ENCODE data around the gene KIF6. TPM values are rescaled to one million over a fixed set of nuclear protein-coding genes. Genes with fewer than 3 reads are reported as not detected.
A peak's percentile ranks its signal among the peaks of the same experiment; 100 is the strongest.
"Not testable (repeated sequence)": the region's sequence is repeated elsewhere in the genome, so short reads cannot be mapped to it uniquely, and the experiment has no call there.

The KIF6 gene
- polyA plus RNA-seq, 4 donors, result 0.18 to 1.2 TPM; not detected in 2

GRCh38 chr6:39286596-39286995, 438.6 kb downstream of the KIF6 start:
- peaks cover 0 to 28% (median 0%) of the 10 kb centered on the region in 3 donors for H3K27me3 ChIP-seq (ENCODE audit: control insufficient read depth in 3 of 3, insufficient read depth in 3 of 3, low read length in 3 of 3)
- not testable (repeated sequence) for H3K9me3 ChIP-seq (ENCODE audit: control insufficient read depth in 2 of 2, insufficient read depth in 1 of 2, low read depth in 1 of 2, low read length in 1 of 2); H3K4me1 ChIP-seq (ENCODE audit: control insufficient read depth in 3 of 3, insufficient read depth in 2 of 3, low read depth in 1 of 3, low read length in 2 of 3); H3K4me3 ChIP-seq (ENCODE audit: low read depth in 1 of 3, low read length in 3 of 3); H3K27ac ChIP-seq (ENCODE audit: low read depth in 1 of 3, low read length in 2 of 3); H3K36me3 ChIP-seq (ENCODE audit: control insufficient read depth in 3 of 3, insufficient read depth in 2 of 3, low read depth in 1 of 3, low read length in 3 of 3); FAIRE-seq; DNase-seq
- 73 to 79% (median 78%) methylated on average over 10 of the region's 10 CpGs for WGBS, 3 donors

GRCh38 chr6:39282774-39283173, 442.4 kb downstream of the KIF6 start:
- no peak overlapping the region for H3K27ac ChIP-seq (ENCODE audit: low read depth in 1 of 3, low read length in 2 of 3)

GRCh38 chr6:39281312-39281980, 443.8 kb downstream of the KIF6 start:
- 33 to 67% (median 48%) methylated on average over 11 of the region's 11 CpGs for WGBS, 3 donors
- Histone ChIP-seq H3K4me1 (ENCODE audit: control insufficient read depth in 3 of 3, insufficient read depth in 2 of 3, low read depth in 1 of 3, low read length in 2 of 3) (peaks cover 2 to 6% (median 3%) of the 10 kb centered on the region in 3 donors), H3K4me3 (ENCODE audit: low read depth in 1 of 3, low read length in 3 of 3) (no peak overlapping the region), H3K36me3 (ENCODE audit: control insufficient read depth in 3 of 3, insufficient read depth in 2 of 3, low read depth in 1 of 3, low read length in 3 of 3) (no peaks in the 10 kb centered on the region), H3K27ac (ENCODE audit: low read depth in 1 of 3, low read length in 2 of 3) (peak overlapping the region in 2 of 3 donors; percentile 92 to 98), H3K27me3 (ENCODE audit: control insufficient read depth in 3 of 3, insufficient read depth in 3 of 3, low read length in 3 of 3) (peaks cover 0 to 52% (median 0%) of the 10 kb centered on the region in 3 donors), H3K9me3 (ENCODE audit: control insufficient read depth in 2 of 2, insufficient read depth in 1 of 2, low read depth in 1 of 2, low read length in 1 of 2) (no peaks in the 10 kb centered on the region)
- DNase-seq (peak; percentile 46 to 94), FAIRE-seq (no peak)

More at GRCh38 chr6:39282774-39283173, 442.4 kb downstream of the KIF6 start:
- no peak overlapping the region for H3K4me3 ChIP-seq (ENCODE audit: low read depth in 1 of 3, low read length in 3 of 3)
- no peak for FAIRE-seq
- no peaks in the 10 kb centered on the region for H3K36me3 ChIP-seq (ENCODE audit: control insufficient read depth in 3 of 3, insufficient read depth in 2 of 3, low read depth in 1 of 3, low read length in 3 of 3)
- no peak for DNase-seq
- no peaks in the 10 kb centered on the region for H3K9me3 ChIP-seq (ENCODE audit: control insufficient read depth in 2 of 2, insufficient read depth in 1 of 2, low read depth in 1 of 2, low read length in 1 of 2)
- peaks cover 2 to 6% (median 3%) of the 10 kb centered on the region in 3 donors for H3K4me1 ChIP-seq (ENCODE audit: control insufficient read depth in 3 of 3, insufficient read depth in 2 of 3, low read depth in 1 of 3, low read length in 2 of 3)
- H3K27me3 ChIP-seq (ENCODE audit: control insufficient read depth in 3 of 3, insufficient read depth in 3 of 3, low read length in 3 of 3), result peaks cover 0 to 46% (median 0%) of the 10 kb centered on the region in 3 donors
- 49 to 54% (median 53%) methylated on average over 2 of the region's 2 CpGs for WGBS, 3 donors

- Histone ChIP-seq H3K27me3 (ENCODE audit: control insufficient read depth in 3 of 3, insufficient read depth in 3 of 3, low read length in 3 of 3) (peaks cover 0 to 50% (median 0%) of the 10 kb centered on the region in 3 donors), H3K9me3 (ENCODE audit: control insufficient read depth in 2 of 2, insufficient read depth in 1 of 2, low read depth in 1 of 2, low read length in 1 of 2) (no peaks in the 10 kb centered on the region), H3K4me3 (ENCODE audit: low read depth in 1 of 3, low read length in 3 of 3) (no peak overlapping the region), H3K36me3 (ENCODE audit: control insufficient read depth in 3 of 3, insufficient read depth in 2 of 3, low read depth in 1 of 3, low read length in 3 of 3) (no peaks in the 10 kb centered on the region), H3K4me1 (ENCODE audit: control insufficient read depth in 3 of 3, insufficient read depth in 2 of 3, low read depth in 1 of 3, low read length in 2 of 3) (peaks cover 2 to 6% (median 3%) of the 10 kb centered on the region in 3 donors), H3K27ac (ENCODE audit: low read depth in 1 of 3, low read length in 2 of 3) (peak overlapping the region in 2 of 3 donors; percentile 93 to 98)
- DNase-seq (peak; percentile 90 to 96), FAIRE-seq (no peak)
- WGBS, 3 donors, result 9 to 31% (median 20%) methylated on average over 8 of the region's 8 CpGs
Measured at GRCh38 chr6:39280247-39280731, 444.9 kb downstream of the KIF6 start.

Other genes with a start within 250 kb of the KIF6 start
- 10 to 100 TPM in 1 of 4 donors, 1 to 10 TPM in 2, under 1 TPM in 1; 0.89 to 12.9 (median 7.6) TPM for gene DAAM2, start 67.0 kb upstream of the KIF6 start, polyA plus RNA-seq
- 10 to 100 TPM; 11.9 to 29.6 (median 18.0) TPM for gene MOCS1, start 209.1 kb upstream of the KIF6 start, polyA plus RNA-seq

Data from small intestine (tissue), 7 donors.